ENCODE results near the gene UBE3B. TPM values are rescaled to one million over a fixed set of nuclear protein-coding genes. Genes with fewer than 3 reads are reported as not detected.

UBE3B gene
- 49.7 and 50.9 TPM in 2 replicates for total RNA-seq

DNA sequence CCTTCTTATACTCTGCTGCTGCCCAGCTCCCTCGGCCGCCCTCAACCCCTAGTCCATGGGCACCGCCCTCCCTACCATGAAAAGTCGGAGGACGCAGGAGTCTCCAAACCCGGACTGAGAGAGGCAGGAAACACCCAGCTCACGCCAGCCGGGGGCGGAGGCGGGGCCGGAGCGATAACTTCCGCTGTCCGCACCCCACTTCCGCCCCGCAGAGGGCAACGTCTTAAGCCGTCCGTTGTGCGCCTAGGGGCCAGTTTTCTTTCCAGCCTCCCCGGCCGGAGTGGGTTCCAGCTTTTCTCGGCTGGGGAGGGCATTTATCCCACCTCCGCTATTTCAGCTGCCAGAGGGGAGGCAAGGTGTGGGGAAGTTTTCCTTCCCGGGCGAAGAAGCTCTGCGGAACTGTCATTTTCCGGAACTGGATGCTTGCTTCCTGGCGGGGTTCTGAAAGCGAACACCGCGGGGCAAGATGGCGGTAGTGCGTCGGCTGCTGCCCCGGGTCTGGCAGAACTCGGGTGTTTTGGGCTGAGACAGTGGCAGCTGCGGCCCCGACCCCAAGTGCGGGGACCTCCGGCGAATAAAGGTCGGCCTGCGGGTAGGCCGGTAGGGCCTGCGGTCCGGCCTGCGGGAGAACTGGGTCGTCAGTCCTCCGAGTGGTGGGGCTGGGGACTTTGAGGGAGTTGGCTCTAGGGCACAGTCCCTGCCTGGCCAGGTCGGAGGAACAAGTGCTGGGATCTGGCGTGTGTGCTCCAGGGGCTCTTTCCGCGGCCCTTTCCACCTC, at the start of gene UBE3B, which contains the start of gene KCTD10:
Gene UBE3B (plus strand): TSS at position 450 of the 778 bp plus-strand sequence. CDS start 5,918 bp downstream, outside the sequence.
Gene KCTD10 (minus strand): TSS at position 116 of the 778 bp plus-strand sequence. CDS start 38 bp downstream, at position 78.

GRCh38 chr12:109573029-109573913, 95.8 kb downstream of the UBE3B start, which contains the start of the genes MMAB and MVK:
Gene MMAB (minus strand): TSS chr12:109573504. CDS start chr12:109573480, 24 bp downstream.
Gene MVK (plus strand): TSS chr12:109573794. CDS start chr12:109574823, 1,029 bp downstream.

Other genes with a start within 250 kb of the UBE3B start
- gene FOXN4, start 168.3 kb upstream of the UBE3B start, total RNA-seq = not detected in 2 replicates
- not detected in 2 replicates for gene MYO1H, start 129.7 kb upstream of the UBE3B start, total RNA-seq
- 126 and 135 TPM in 2 replicates for gene KCTD10, start 334 bp upstream of the UBE3B start, total RNA-seq
- 21.0 and 36.6 TPM in 2 replicates for gene MMAB, start 95.9 kb downstream of the UBE3B start, total RNA-seq
- gene MVK, start 96.2 kb downstream of the UBE3B start, total RNA-seq = 16.8 and 28.4 TPM in 2 replicates
- gene FAM222A, start 236.2 kb downstream of the UBE3B start, total RNA-seq = 0.50 and 0.93 TPM in 2 replicates

All from thoracic aorta endothelial cell (primary cell).